A549 (cell line): ENCODE results near the gene PROK2. TPM values are rescaled to one million over a fixed set of nuclear protein-coding genes. Genes with fewer than 3 reads are reported as not detected.

Experiments
- ATAC-seq, 2 experiments: fragments of 200-7000 bp in 1 of 2; fragments of >200 bp in 1 of 2; cut with Nextera tagmentation in 1 of 2; cut with Tn5 transposase in 1 of 2; 3 replicates each; pipeline versions ENCODE4 v1.8.0 to v1.9.1; 2018 to 2020; ENCODE audit warnings: mild to moderate bottlenecking in 1 of 2, moderate library complexity in 1 of 2
- CTCF ChIA-PET: fragments of 300-600 bp; sonication (Branson Sonifier 250); formaldehyde crosslinking; extraction: SDS; loops from one replicate; lab custom pipeline; 2021; ENCODE audit warnings: antibody characterized with exemption, inconsistent platforms; lab: Yijun Ruan, JAX
- POLR2A ChIA-PET: fragments of 350-600 bp; formaldehyde crosslinking; extraction: SDS; loops from one replicate; lab custom pipeline; 2021; ENCODE audit warnings: antibody characterized with exemption, inconsistent platforms; lab: Yijun Ruan, JAX
- DNase-seq, 2 experiments: peaks; one replicate each; pipeline versions ENCODE4 v3.0.0 to v3.0.0-alpha.2; 2011 to 2016; ENCODE audit warnings: low read depth in 1 of 2, low spot score in 1 of 2
- FAIRE-seq: peaks from 2 replicates; lab custom pipeline; 2011; peaks lifted over from hg19 to GRCh38; lab: Jason Lieb, UNC
- H3K27ac ChIP-seq, 2 experiments: fragments of >200 bp; sonication (Bioruptor Twin); formaldehyde crosslinking; 3 replicates each; pipeline ENCODE4 v1.5.1; 2016 to 2017
- H3K4me1 ChIP-seq: fragments of >200 bp; sonication (Bioruptor Twin); formaldehyde crosslinking; 3 replicates; pipeline ENCODE4 v1.6.1; 2016
- H3K4me2 ChIP-seq: fragments of >200 bp; sonication (Bioruptor Twin); formaldehyde crosslinking; 3 replicates; pipeline ENCODE4 v1.6.1; 2016
- H3K4me3 ChIP-seq: fragments of >200 bp; sonication (Bioruptor Twin); formaldehyde crosslinking; 3 replicates; pipeline ENCODE4 v1.5.1; 2016
- H3K9me3 ChIP-seq: fragments of >200 bp; sonication (Bioruptor Twin); formaldehyde crosslinking; 3 replicates; pipeline ENCODE4 v1.6.1; 2016
- BHLHE40 ChIP-seq: IDR thresholded peaks from 2 replicates; pipeline ENCODE4 v1.6.1; 2012; ENCODE audit warnings: low read depth, low read length, inconsistent platforms
- CEBPB ChIP-seq, 2 experiments: fragments of >200 bp in 1 of 2; sonication (Bioruptor Twin) in 1 of 2; formaldehyde crosslinking in 1 of 2; IDR thresholded peaks; 2 replicates each; pipeline ENCODE4 v1.6.1; 2012 to 2016
- CHD2 ChIP-seq: fragments of 150-350 bp; IDR thresholded peaks from 2 replicates; pipeline ENCODE4 v1.6.1; 2014; ENCODE audit warnings: low read length; ENCODE audit not compliant: partially characterized antibody
- CHD4 ChIP-seq: fragments of 200-600 bp; sonication (generic); IDR thresholded peaks from 2 replicates; pipeline ENCODE4 v1.6.1; 2016; ENCODE audit warnings: antibody characterized with exemption, mild to moderate bottlenecking, borderline replicate concordance
- EP300 ChIP-seq, 2 experiments: fragments of >200 bp; sonication (Bioruptor Twin); formaldehyde crosslinking; IDR thresholded peaks; 2 replicates in 1 of 2; 3 replicates in 1 of 2; pipeline ENCODE4 v1.6.1; 2016 to 2017
- FOSB ChIP-seq: fragments of 250-450 bp; sonication (Bioruptor Pico); IDR thresholded peaks from 2 replicates; pipeline ENCODE4 v1.5.0; 2020; ENCODE audit warnings: mild to moderate bottlenecking, moderate library complexity
- FOXS1 ChIP-seq: fragments of 250-450 bp; sonication (Bioruptor Pico); IDR thresholded peaks from 2 replicates; pipeline ENCODE4 v1.5.0; 2020; ENCODE audit warnings: mild to moderate bottlenecking, moderate library complexity
- GATA3 ChIP-seq: IDR thresholded peaks from 2 replicates; pipeline ENCODE4 v1.6.1; 2012; ENCODE audit warnings: borderline replicate concordance
- HEYL ChIP-seq: fragments of 250-450 bp; sonication (Bioruptor Pico); IDR thresholded peaks from 2 replicates; pipeline ENCODE4 v1.8.0; 2021; ENCODE audit warnings: mild to moderate bottlenecking, moderate library complexity
- HOXA7 ChIP-seq: fragments of 250-450 bp; sonication (Bioruptor Pico); IDR thresholded peaks from 2 replicates; pipeline ENCODE4 v1.5.0; 2020; ENCODE audit warnings: mild to moderate bottlenecking, moderate library complexity
- HOXB13 ChIP-seq: fragments of 250-450 bp; sonication (Bioruptor Pico); IDR thresholded peaks from 2 replicates; pipeline ENCODE4 v1.5.0; 2020; ENCODE audit warnings: low read depth, mild to moderate bottlenecking, moderate library complexity
- HOXB5 ChIP-seq: fragments of 250-450 bp; sonication (Bioruptor Pico); IDR thresholded peaks from 2 replicates; pipeline ENCODE4 v1.5.0; 2020; ENCODE audit warnings: mild to moderate bottlenecking, moderate library complexity
- JUN ChIP-seq, 2 experiments: fragments of >200 bp; sonication (Bioruptor Twin); formaldehyde crosslinking; IDR thresholded peaks; 2 replicates in 1 of 2; 3 replicates in 1 of 2; pipeline ENCODE4 v1.6.1; 2016 to 2017
- MAFK ChIP-seq: fragments of 450-650 bp; IDR thresholded peaks from 2 replicates; pipeline ENCODE4 v1.6.1; 2014; ENCODE audit not compliant: partially characterized antibody
- MAX ChIP-seq: IDR thresholded peaks from 2 replicates; pipeline ENCODE4 v1.6.1; 2012
- MAZ ChIP-seq: fragments of 150-350 bp; IDR thresholded peaks from 2 replicates; pipeline ENCODE4 v1.6.1; 2014; ENCODE audit warnings: antibody characterized with exemption, low read depth, low read length, borderline replicate concordance
- MYC ChIP-seq: IDR thresholded peaks from 2 replicates; pipeline ENCODE4 v1.6.1; 2012; ENCODE audit warnings: mild to moderate bottlenecking, inconsistent platforms, low read length, improper control_type of control experiment, borderline replicate concordance
- NFE2L2 ChIP-seq: fragments of 150-350 bp; conservative IDR thresholded peaks from 2 replicates; pipeline ENCODE4 v1.6.1; 2014; ENCODE audit warnings: low read length
- NPAS2 ChIP-seq: fragments of 250-450 bp; sonication (Bioruptor Pico); IDR thresholded peaks from 2 replicates; pipeline ENCODE4 v1.8.0; 2022; ENCODE audit warnings: mild to moderate bottlenecking, moderate library complexity, borderline replicate concordance
- RFX5 ChIP-seq: fragments of 450-650 bp; IDR thresholded peaks from 2 replicates; pipeline ENCODE4 v1.7.1; 2014; ENCODE audit warnings: antibody characterized with exemption, mild to moderate bottlenecking, moderate library complexity
- WGBS: methylation state at CpG from one replicate; pipeline ENCODE4 v1.1.6; 2017; ENCODE audit errors: missing lambda C conversion rate; 5-methylcytosine and 5-hydroxymethylcytosine counted together
- polyA plus RNA-seq, 4 experiments: library from polyadenylated mRNA; depleted of rRNA in 3 of 4; stranded (reverse); fragments of >200 nt; fragmentation: RNase III in 1 of 4; extraction: RNeasy Plus Mini Kit Qiagen cat#74134 plus additional on column Dnase treatment in 1 of 4; gene quantifications; 2 replicates in 3 of 4; 3 replicates in 1 of 4; pipeline ENCODE4 v1.2.3, GENCODE V29; 2011 to 2017
- TF ChIP-seq, protein P1 (sequence below): fragments of >200 bp; sonication (Bioruptor Twin); formaldehyde crosslinking; IDR thresholded peaks from 2 replicates; pipeline ENCODE4 v1.6.1; 2016
- TF ChIP-seq, protein P2 (sequence below): fragments of >200 bp; sonication (Bioruptor Twin); formaldehyde crosslinking; IDR thresholded peaks from 3 replicates; pipeline ENCODE4 v1.5.1; 2016
- TF ChIP-seq, protein P3 (sequence below): fragments of 250-450 bp; sonication (Bioruptor Pico); IDR thresholded peaks from 2 replicates; pipeline ENCODE4 v1.5.0; 2020; ENCODE audit warnings: low read depth, mild to moderate bottlenecking, moderate library complexity

The PROK2 gene
- polyA plus RNA-seq, 2 of the 4 experiments (the other 2 are of a cell fraction), result not detected

GRCh38 chr3:71805691-71806090, 20.7 kb upstream of the PROK2 start (continued):
- TF ChIP-seq JUN (IDR thresholded peaks at IDR 0.05), result no peak
- no peak for TF ChIP-seq GATA3
- no peak for TF ChIP-seq FOSB
- no peak for TF ChIP-seq CEBPB (IDR thresholded peaks at IDR 0.05)
- TF ChIP-seq RFX5, result no peak
- TF ChIP-seq, all 56 proteins: peak for 0

DNA sequence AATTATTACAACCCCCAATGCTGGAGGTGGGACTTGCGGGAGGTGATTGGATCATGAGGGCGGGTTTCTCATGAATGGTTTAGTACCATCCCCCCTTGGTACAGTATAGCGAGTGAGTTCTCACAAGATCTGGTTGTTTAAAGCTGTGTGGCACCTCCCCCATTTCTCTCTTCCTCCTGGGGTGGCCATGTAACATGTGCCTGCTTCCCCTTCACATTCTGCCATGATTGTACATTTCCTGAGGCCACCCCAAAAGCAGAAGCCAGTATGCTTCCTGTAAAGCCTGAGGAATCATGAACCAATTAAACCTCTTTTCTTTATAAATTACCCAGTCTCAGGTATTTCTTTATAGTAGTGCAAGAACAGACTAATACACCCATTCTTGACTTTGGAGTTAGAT, 20.3 kb upstream of the PROK2 start:
- Histone ChIP-seq H3K4me3 (no peak overlapping the region), H3K4me2 (no peak overlapping the region), H3K27ac (no peak overlapping the region), H3K9me3 (no peaks in the 10 kb centered on the region), H3K4me1 (no peaks in the 10 kb centered on the region)
- ATAC-seq, result no peak
- POLR2A ChIA-PET, result no interaction called here
- DNase-seq, result no peak
- TF ChIP-seq MYC, result no peak
- no peak for TF ChIP-seq HOXA7 (CRISPR knock-in tag)
- no peak for TF ChIP-seq MAFK
- TF ChIP-seq MAX, result no peak
- TF ChIP-seq, protein P1, sequence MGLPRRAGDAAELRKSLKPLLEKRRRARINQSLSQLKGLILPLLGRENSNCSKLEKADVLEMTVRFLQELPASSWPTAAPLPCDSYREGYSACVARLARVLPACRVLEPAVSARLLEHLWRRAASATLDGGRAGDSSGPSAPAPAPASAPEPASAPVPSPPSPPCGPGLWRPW, result no peak
- no peak for TF ChIP-seq NPAS2 (CRISPR knock-in tag)
- 43% methylated on average over 3 of the region's 3 CpGs for WGBS
- FAIRE-seq, result no peak
- CTCF ChIA-PET, result no interaction called here

- ChIA-PET POLR2A (no interaction called here), CTCF (interaction anchor here (1.0 to 1.3 kb wide), 2 partner anchors 27 to 72 kb away, joined by 3 read pairs; no protein-coding TSS in a partner anchor)
- Histone ChIP-seq H3K4me2 (no peak overlapping the region), H3K9me3 (no peaks in the 10 kb centered on the region), H3K4me1 (no peaks in the 10 kb centered on the region), H3K4me3 (no peak overlapping the region), H3K27ac (no peak overlapping the region)
- ATAC-seq (no peak), DNase-seq (no peak), FAIRE-seq (no peak)
- 36% methylated on average over 3 of the region's 3 CpGs for WGBS
- TF ChIP-seq CEBPB (IDR thresholded peaks at IDR 0.05), result no peak
- no peak for TF ChIP-seq HOXB13 (CRISPR knock-in tag)
- no peak for TF ChIP-seq MYC
- TF ChIP-seq RFX5, result no peak
- TF ChIP-seq, protein P2, sequence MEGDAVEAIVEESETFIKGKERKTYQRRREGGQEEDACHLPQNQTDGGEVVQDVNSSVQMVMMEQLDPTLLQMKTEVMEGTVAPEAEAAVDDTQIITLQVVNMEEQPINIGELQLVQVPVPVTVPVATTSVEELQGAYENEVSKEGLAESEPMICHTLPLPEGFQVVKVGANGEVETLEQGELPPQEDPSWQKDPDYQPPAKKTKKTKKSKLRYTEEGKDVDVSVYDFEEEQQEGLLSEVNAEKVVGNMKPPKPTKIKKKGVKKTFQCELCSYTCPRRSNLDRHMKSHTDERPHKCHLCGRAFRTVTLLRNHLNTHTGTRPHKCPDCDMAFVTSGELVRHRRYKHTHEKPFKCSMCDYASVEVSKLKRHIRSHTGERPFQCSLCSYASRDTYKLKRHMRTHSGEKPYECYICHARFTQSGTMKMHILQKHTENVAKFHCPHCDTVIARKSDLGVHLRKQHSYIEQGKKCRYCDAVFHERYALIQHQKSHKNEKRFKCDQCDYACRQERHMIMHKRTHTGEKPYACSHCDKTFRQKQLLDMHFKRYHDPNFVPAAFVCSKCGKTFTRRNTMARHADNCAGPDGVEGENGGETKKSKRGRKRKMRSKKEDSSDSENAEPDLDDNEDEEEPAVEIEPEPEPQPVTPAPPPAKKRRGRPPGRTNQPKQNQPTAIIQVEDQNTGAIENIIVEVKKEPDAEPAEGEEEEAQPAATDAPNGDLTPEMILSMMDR, result no peak
- TF ChIP-seq NPAS2 (CRISPR knock-in tag), result no peak
- no peak for TF ChIP-seq FOSB
- TF ChIP-seq, protein P3, sequence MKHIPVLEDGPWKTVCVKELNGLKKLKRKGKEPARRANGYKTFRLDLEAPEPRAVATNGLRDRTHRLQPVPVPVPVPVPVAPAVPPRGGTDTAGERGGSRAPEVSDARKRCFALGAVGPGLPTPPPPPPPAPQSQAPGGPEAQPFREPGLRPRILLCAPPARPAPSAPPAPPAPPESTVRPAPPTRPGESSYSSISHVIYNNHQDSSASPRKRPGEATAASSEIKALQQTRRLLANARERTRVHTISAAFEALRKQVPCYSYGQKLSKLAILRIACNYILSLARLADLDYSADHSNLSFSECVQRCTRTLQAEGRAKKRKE, result no peak
- no peak for TF ChIP-seq CHD4
- no peak for TF ChIP-seq HOXB5 (CRISPR knock-in tag)
- no peak for TF ChIP-seq FOXS1 (CRISPR knock-in tag)
- no peak for TF ChIP-seq GATA3
- no peak for TF ChIP-seq HEYL (CRISPR knock-in tag)
- TF ChIP-seq, protein P1, result no peak
- TF ChIP-seq CHD2, result no peak
- TF ChIP-seq MAFK, result no peak
- TF ChIP-seq EP300 (IDR thresholded peaks at IDR 0.05), result no peak
- no peak for TF ChIP-seq NFE2L2
- no peak for TF ChIP-seq BHLHE40
- TF ChIP-seq MAZ, result no peak
Measured at GRCh38 chr3:71803248-71803647, 18.3 kb upstream of the PROK2 start.
